ENCODE measurements around the gene PTPRM. TPM values are rescaled to one million over a fixed set of nuclear protein-coding genes. Genes with fewer than 3 reads are reported as not detected.

The PTPRM gene
- total RNA-seq, 4 donors from 2014 or later, result 170 to 198 (median 182) TPM

GRCh38 chr18:8174771-8175170 is 607.7 kb downstream of the PTPRM start:
- Histone ChIP-seq H3K27ac (no peak overlapping the region), H3K4me1 (peaks cover 27 to 31% of the 10 kb centered on the region in 2 donors), H3K36me3 (no peaks in the 10 kb centered on the region), H3K9me3 (no peaks in the 10 kb centered on the region), H3K27me3 (no peaks in the 10 kb centered on the region), H3K4me3 (replicated peaks in 1 of 3) (no peak overlapping the region)
- TF ChIP-seq CTCF (IDR thresholded peaks at IDR 0.05) (no peak), POLR2A (IDR thresholded peaks at IDR 0.05) (no peak)
- intact Hi-C loops (cut with DNase I), result no loop called here
- 88 to 100% methylated on average over 2 of the region's 2 CpGs for WGBS, 2 donors
- DNase-seq, result no peak

- Histone ChIP-seq H3K27ac (peak overlapping the region in 1 of 3 donors; percentile 63), H3K36me3 (no peaks in the 10 kb centered on the region), H3K9me3 (no peaks in the 10 kb centered on the region), H3K4me1 (peaks cover 34 to 39% of the 10 kb centered on the region in 2 donors), H3K4me3 (replicated peaks in 1 of 3) (no peak overlapping the region), H3K27me3 (no peaks in the 10 kb centered on the region)
- 83 to 84% methylated on average over 7 of the region's 7 CpGs for WGBS, 2 donors
- TF ChIP-seq CTCF (IDR thresholded peaks at IDR 0.05) (no peak), POLR2A (IDR thresholded peaks at IDR 0.05) (no peak)
- intact Hi-C loops (cut with DNase I), result no loop called here
- no peak for DNase-seq
Observed at GRCh38 chr18:8175501-8176061, 608.5 kb downstream of the PTPRM start.

GRCh38 chr18:8176109-8176508 is 609.0 kb downstream of the PTPRM start:
- TF ChIP-seq CTCF (IDR thresholded peaks at IDR 0.05), result no peak
- no peak for TF ChIP-seq POLR2A (IDR thresholded peaks at IDR 0.05)
- peak overlapping the region; percentile 33 to 63 (median 58) for H3K27ac ChIP-seq
- H3K4me3 ChIP-seq (replicated peaks in 1 of 3), result no peak overlapping the region
- DNase-seq, result no peak
- no peaks in the 10 kb centered on the region for H3K36me3 ChIP-seq
- intact Hi-C loops (cut with DNase I), result no loop called here
- peaks cover 35 to 39% of the 10 kb centered on the region in 2 donors for H3K4me1 ChIP-seq
- H3K27me3 ChIP-seq, result no peaks in the 10 kb centered on the region
- no peaks in the 10 kb centered on the region for H3K9me3 ChIP-seq
- whole genome bisulfite sequencing, 2 donors, result 62 to 66% methylated on average over 3 of the region's 3 CpGs

GRCh38 chr18:8176554-8176953 is 609.4 kb downstream of the PTPRM start:
- peak overlapping the region; percentile 33 to 63 (median 58) for H3K27ac ChIP-seq
- 60 to 65% methylated on average over 4 of the region's 4 CpGs for WGBS, 2 donors
- intact Hi-C loops (cut with DNase I), result no loop called here
- no peak overlapping the region for H3K4me3 ChIP-seq (replicated peaks in 1 of 3)
- peak in 1 of 2 donors; percentile 13 for DNase-seq
- H3K27me3 ChIP-seq, result no peaks in the 10 kb centered on the region
- H3K4me1 ChIP-seq, result peaks cover 35 to 39% of the 10 kb centered on the region in 2 donors
- H3K9me3 ChIP-seq, result no peaks in the 10 kb centered on the region
- no peaks in the 10 kb centered on the region for H3K36me3 ChIP-seq
- TF ChIP-seq POLR2A (IDR thresholded peaks at IDR 0.05) (no peak), CTCF (IDR thresholded peaks at IDR 0.05) (no peak)

GRCh38 chr18:8177330-8178016 is 610.4 kb downstream of the PTPRM start:
- H3K4me3 ChIP-seq (replicated peaks in 1 of 3), result no peak overlapping the region
- peak; percentile 70 to 71 for DNase-seq
- WGBS, 2 donors, result 24 to 32% methylated on average over 3 of the region's 3 CpGs
- H3K9me3 ChIP-seq, result no peaks in the 10 kb centered on the region
- peak overlapping the region; percentile 33 to 63 (median 58) for H3K27ac ChIP-seq
- H3K36me3 ChIP-seq, result no peaks in the 10 kb centered on the region
- H3K27me3 ChIP-seq, result no peaks in the 10 kb centered on the region
- no peak for TF ChIP-seq CTCF (IDR thresholded peaks at IDR 0.05)
- TF ChIP-seq POLR2A (IDR thresholded peaks at IDR 0.05), result peak in 1 of 2 donors; percentile 36
- intact Hi-C loops (cut with DNase I), result no loop called here
- H3K4me1 ChIP-seq, result peaks cover 35 to 39% of the 10 kb centered on the region in 2 donors
